H1 (cell line): Measurements from ENCODE around the gene ECI2. TPM values are rescaled to one million over a fixed set of nuclear protein-coding genes. Genes with fewer than 3 reads are reported as not detected.

Experiments used
- CTCF ChIA-PET: fragments of 300-600 bp; sonication (Branson Sonifier 250); formaldehyde crosslinking; loops from one replicate; lab custom pipeline; 2021; ENCODE audit not compliant: partially characterized antibody; lab: Charles Lee
- POLR2A ChIA-PET: fragments of 300-600 bp; sonication (Branson Sonifier 250); formaldehyde crosslinking; loops from one replicate; lab custom pipeline; 2021; ENCODE audit warnings: inconsistent platforms; ENCODE audit not compliant: partially characterized antibody; lab: Charles Lee
- DNase-seq, 2 experiments: peaks; one replicate each; pipeline versions ENCODE4 v3.0.0 to v3.0.0-alpha.2; 2010 to 2022; ENCODE audit warnings: low spot score in 2 of 2, low read depth in 1 of 2, mixed read lengths in 1 of 2
- FAIRE-seq: peaks from 2 replicates; lab custom pipeline; 2011; peaks lifted over from hg19 to GRCh38; lab: Jason Lieb, UNC
- H2AFZ ChIP-seq: 2 replicates; pipeline ENCODE4 v1.8.1; 2012; ENCODE audit warnings: low read length, inconsistent platforms
- H2AK5ac ChIP-seq: 2 replicates; pipeline ENCODE4 v1.6.1; 2013; ENCODE audit warnings: low read depth, low read length
- H2BK120ac ChIP-seq: replicated peaks from 2 replicates; pipeline ENCODE3; 2013; ENCODE audit warnings: low read depth, low read length, inconsistent platforms
- H2BK12ac ChIP-seq: 2 replicates; pipeline ENCODE4 v1.6.1; 2013; ENCODE audit warnings: low read depth, low read length
- H2BK15ac ChIP-seq: 2 replicates; pipeline ENCODE4 v1.6.1; 2013; ENCODE audit warnings: low read length
- H2BK20ac ChIP-seq: 2 replicates; pipeline ENCODE4 v1.6.1; 2013; ENCODE audit warnings: low read length
- H2BK5ac ChIP-seq: 2 replicates; pipeline ENCODE4 v1.6.1; 2013; ENCODE audit warnings: low read depth, low read length
- H3K14ac ChIP-seq: 2 replicates; pipeline ENCODE4 v1.6.1; 2013; ENCODE audit warnings: inconsistent platforms; ENCODE audit not compliant: insufficient read length
- H3K18ac ChIP-seq: 2 replicates; pipeline ENCODE4 v1.6.1; 2013; ENCODE audit warnings: low read length; ENCODE audit errors: extremely low read depth
- H3K23ac ChIP-seq: 2 replicates; pipeline ENCODE4 v1.6.1; 2013; ENCODE audit warnings: inconsistent platforms; ENCODE audit not compliant: insufficient read length
- H3K23me2 ChIP-seq: 2 replicates; pipeline ENCODE4 v1.6.1; 2013; ENCODE audit warnings: low read depth, low read length
- H3K27ac ChIP-seq: 2 replicates; pipeline ENCODE4 v1.6.1; 2011; ENCODE audit warnings: low read depth, low read length, inconsistent platforms
- H3K27me3 ChIP-seq, 4 experiments: replicated peaks in 1 of 4; 1 replicate in 1 of 4; 2 replicates in 3 of 4; pipeline versions ENCODE4 v1.6.1 to v1.8.1; 2011 to 2013; ENCODE audit warnings: low read length in 3 of 4, mild to moderate bottlenecking in 3 of 4, inconsistent platforms in 2 of 4, mixed read lengths in 2 of 4, moderate library complexity in 1 of 4; ENCODE audit not compliant: control insufficient read depth in 3 of 4, insufficient read depth in 3 of 4; ENCODE audit errors: extremely low read depth in 1 of 4
- H3K36me3 ChIP-seq, 4 experiments: 2 replicates each; pipeline versions ENCODE4 v1.6.1 to v1.8.1; 2011 to 2013; ENCODE audit warnings: mild to moderate bottlenecking in 4 of 4, low read length in 3 of 4, moderate library complexity in 2 of 4, control low read depth in 1 of 4, inconsistent platforms in 1 of 4; ENCODE audit not compliant: insufficient read depth in 4 of 4, control insufficient read depth in 2 of 4
- H3K4ac ChIP-seq: replicated peaks from 2 replicates; pipeline ENCODE3; 2013; ENCODE audit warnings: low read length, low read depth, mixed read lengths, inconsistent platforms; ENCODE audit not compliant: insufficient read length
- H3K4me1 ChIP-seq, 4 experiments: replicated peaks in 1 of 4; 1 replicate in 1 of 4; 2 replicates in 3 of 4; pipeline versions ENCODE4 v1.6.1 to v1.8.1; 2011 to 2013; ENCODE audit warnings: low read length in 3 of 4, inconsistent platforms in 2 of 4, mixed read lengths in 1 of 4; ENCODE audit not compliant: insufficient read depth in 4 of 4, control insufficient read depth in 3 of 4
- H3K4me2 ChIP-seq, 2 experiments: 2 replicates each; pipeline versions ENCODE4 v1.6.1 to v1.8.1; 2011 to 2013; ENCODE audit warnings: low read depth in 2 of 2, low read length in 2 of 2, control low read depth in 1 of 2, inconsistent platforms in 1 of 2, mild to moderate bottlenecking in 1 of 2; ENCODE audit not compliant: insufficient read depth in 1 of 2
- H3K4me3 ChIP-seq, 4 experiments: fragments of 200-600, 300-600 bp in 1 of 4; sonication (generic), shearing (Covaris generic), sonication (Bioruptor Twin) in 1 of 4; 2 replicates each; pipeline versions ENCODE4 v1.5.1 to v1.8.1; 2011 to 2016; ENCODE audit warnings: low read length in 4 of 4, low read depth in 3 of 4, control low read depth in 2 of 4, inconsistent platforms in 2 of 4, mild to moderate bottlenecking in 2 of 4, mixed read lengths in 1 of 4, moderate library complexity in 1 of 4; ENCODE audit not compliant: insufficient read depth in 2 of 4; ENCODE audit errors: extremely low read depth in 1 of 4
- H3K56ac ChIP-seq: replicated peaks from 2 replicates; pipeline ENCODE3; 2013; ENCODE audit warnings: low read depth, mild to moderate bottlenecking, mixed read lengths, low read length, inconsistent platforms; ENCODE audit not compliant: insufficient read length
- H3K79me1 ChIP-seq: 2 replicates; pipeline ENCODE4 v1.6.1; 2013; ENCODE audit warnings: low read depth, low read length, control low read depth
- H3K79me2 ChIP-seq, 2 experiments: 2 replicates each; pipeline versions ENCODE4 v1.6.1 to v1.8.1; 2012 to 2013; ENCODE audit warnings: low read length in 2 of 2, mild to moderate bottlenecking in 2 of 2, inconsistent platforms in 1 of 2; ENCODE audit not compliant: insufficient read depth in 2 of 2, control insufficient read depth in 1 of 2
- H3K9ac ChIP-seq, 4 experiments: replicated peaks in 1 of 4; 1 replicate in 1 of 4; 2 replicates in 3 of 4; pipeline versions ENCODE4 v1.6.1 to v1.8.1; 2011 to 2013; ENCODE audit warnings: low read depth in 3 of 4, low read length in 3 of 4, control low read depth in 2 of 4, mild to moderate bottlenecking in 2 of 4, moderate library complexity in 2 of 4, inconsistent platforms in 1 of 4; ENCODE audit errors: extremely low read depth in 1 of 4
- H3K9me3 ChIP-seq, 2 experiments: 2 replicates each; pipeline versions ENCODE4 v1.6.1 to v1.8.1; 2012 to 2013; ENCODE audit warnings: mild to moderate bottlenecking in 2 of 2, moderate library complexity in 2 of 2, control low read depth in 1 of 2, inconsistent platforms in 1 of 2, low read depth in 1 of 2, low read length in 1 of 2, mixed read lengths in 1 of 2; ENCODE audit not compliant: insufficient read depth in 2 of 2
- H4K20me1 ChIP-seq, 2 experiments: replicated peaks in 1 of 2; 2 replicates each; pipeline versions ENCODE3 to v1.8.1; 2011 to 2013; ENCODE audit warnings: inconsistent platforms in 2 of 2, low read length in 2 of 2, mild to moderate bottlenecking in 1 of 2; ENCODE audit not compliant: insufficient read depth in 2 of 2, control insufficient read depth in 1 of 2
- H4K5ac ChIP-seq: 2 replicates; pipeline ENCODE4 v1.6.1; 2013; ENCODE audit warnings: low read length, low read depth, mixed read lengths, inconsistent platforms; ENCODE audit not compliant: insufficient read length
- H4K8ac ChIP-seq: 2 replicates; pipeline ENCODE4 v1.8.0; 2013; ENCODE audit warnings: mild to moderate bottlenecking, moderate library complexity, low read length, inconsistent platforms; ENCODE audit not compliant: insufficient read depth; ENCODE audit errors: extremely low read depth
- H4K91ac ChIP-seq: replicated peaks from 2 replicates; pipeline ENCODE3; 2013; ENCODE audit warnings: low read length, mixed read lengths, inconsistent platforms; ENCODE audit not compliant: insufficient read length
- CBX8 ChIP-seq: fragments of 300-800, 300-1000 bp; sonication (generic); IDR thresholded peaks from 2 replicates; pipeline ENCODE4 v1.7.1; 2016; ENCODE audit warnings: low read depth, low read length, borderline replicate concordance
- CREB1 ChIP-seq: IDR thresholded peaks from 2 replicates; pipeline ENCODE4 v1.6.1; 2012; ENCODE audit warnings: inconsistent platforms
- GABPA ChIP-seq: IDR thresholded peaks from 2 replicates; pipeline ENCODE4 v1.6.1; 2011; ENCODE audit warnings: mild to moderate bottlenecking, low read length, moderate library complexity, borderline replicate concordance; ENCODE audit not compliant: insufficient read depth
- JUN ChIP-seq: IDR thresholded peaks from 2 replicates; pipeline ENCODE4 v1.6.1; 2011; ENCODE audit warnings: low read depth, mild to moderate bottlenecking, improper control_type of control experiment, low read length
- KDM1A ChIP-seq: fragments of 200-600, 300-600 bp; sonication (generic); IDR thresholded peaks from 2 replicates; pipeline ENCODE4 v1.7.1; 2016; ENCODE audit warnings: mild to moderate bottlenecking, low read length, borderline replicate concordance
- KDM4A ChIP-seq: IDR thresholded peaks from one replicate; pipeline ENCODE4 v1.7.1; 2012; ENCODE audit warnings: low read depth, mild to moderate bottlenecking, moderate library complexity, low read length, inconsistent platforms; ENCODE audit not compliant: severe bottlenecking
- SIRT6 ChIP-seq: IDR thresholded peaks from one replicate; pipeline ENCODE4 v1.7.1; 2012; ENCODE audit warnings: low read length, inconsistent platforms
- TAF7 ChIP-seq: optimal IDR thresholded peaks from 2 replicates; pipeline ENCODE3; 2011; ENCODE audit warnings: low read depth, mild to moderate bottlenecking, inconsistent platforms, low read length, moderate library complexity, borderline replicate concordance
- TBP ChIP-seq: IDR thresholded peaks from 2 replicates; pipeline ENCODE4 v1.6.1; 2011; ENCODE audit warnings: low read depth, low read length, improper control_type of control experiment
- TCF12 ChIP-seq: IDR thresholded peaks from 2 replicates; pipeline ENCODE4 v1.6.1; 2011; ENCODE audit warnings: low read depth, mild to moderate bottlenecking, low read length
- YY1 ChIP-seq: IDR thresholded peaks from 2 replicates; pipeline ENCODE4 v1.6.1; 2011; ENCODE audit warnings: low read depth, mild to moderate bottlenecking, low read length
- WGBS, 2 experiments: shearing (Covaris generic) in 1 of 2; methylation state at CpG; one replicate each; pipeline versions ENCODE4 v1.1.6 to v1.1.7; 2013 to 2015; ENCODE audit warnings: low lambda C conversion rate in 2 of 2, mixed read lengths in 2 of 2, inconsistent platforms in 1 of 2, low coverage in 1 of 2, missing lambda C conversion rate in 1 of 2; ENCODE audit not compliant: insufficient replicate concordance in 2 of 2, insufficient coverage in 1 of 2, insufficient read length in 1 of 2; ENCODE audit errors: extremely low coverage in 1 of 2, missing lambda C conversion rate in 1 of 2; 5-methylcytosine and 5-hydroxymethylcytosine counted together
- polyA plus RNA-seq, 7 experiments: library from polyadenylated mRNA; depleted of rRNA in 3 of 7; stranded (reverse) in 5 of 7; unstranded in 2 of 7; fragments of >200 nt in 5 of 7; fragments of 200-250 nt in 2 of 7; gene quantifications; 1 replicate in 5 of 7; 2 replicates in 1 of 7; 4 replicates in 1 of 7; pipeline versions ENCODE4 v1.2.1 to v1.2.3, GENCODE V29; 2011 to 2013; ENCODE audit warnings: missing spikeins in 2 of 7, mixed read lengths in 2 of 7
- total RNA-seq: library from RNA; stranded (reverse); fragmentation: NEBNext Ultra II Directional; extraction: Animal tissue kit (Norgen Biotek cat#: 25700); gene quantifications from 2 replicates; pipeline ENCODE4 v1.2.1, GENCODE V29; 2021
- TF ChIP-seq, protein P1 (sequence below), 3 experiments: IDR thresholded peaks; 1 replicate in 2 of 3; 2 replicates in 1 of 3; pipeline versions ENCODE4 v1.5.1 to v1.6.1; 2011; ENCODE audit warnings: low read length in 3 of 3, mild to moderate bottlenecking in 3 of 3, inconsistent platforms in 2 of 3, low read depth in 1 of 3, moderate library complexity in 1 of 3; ENCODE audit not compliant: insufficient read depth in 1 of 3; ENCODE audit errors: control extremely low read depth in 1 of 3

ECI2 gene
- total and polyA plus RNA-seq, 2 of the 8 experiments (the other 6 are each of a cell fraction or from before 2014, with no cell fraction given) = 40.4 to 70.8 TPM

DNA sequence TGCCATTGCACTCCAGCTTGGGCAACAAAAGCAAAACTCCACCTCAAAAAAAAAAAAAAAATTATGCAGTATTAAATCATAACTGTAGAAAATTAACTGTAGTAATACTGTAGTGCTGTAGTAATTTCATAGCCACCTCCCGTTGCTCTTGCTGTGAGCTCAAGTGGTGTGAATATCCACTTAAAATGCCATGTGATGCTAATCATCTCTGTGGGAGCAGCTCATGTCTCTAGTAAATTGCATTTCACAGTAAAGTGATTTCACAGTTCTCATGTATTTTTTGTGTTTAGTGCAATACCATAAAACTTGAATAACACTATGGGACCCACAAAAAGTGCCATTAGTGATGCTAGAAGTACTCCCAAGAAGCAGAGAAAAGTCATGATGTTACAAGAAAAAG, 42.1 kb downstream of the ECI2 start:
- no peaks in the 10 kb centered on the region for H3K79me2 ChIP-seq
- no peak overlapping the region for H2BK15ac ChIP-seq
- H2AFZ ChIP-seq = no peak overlapping the region
- WGBS, 2 experiments = 81% methylated on average over 1 of the region's 1 CpG; no CpG with 5 or more reads in 1 of the 2 experiments
- H3K4ac ChIP-seq = no peak overlapping the region
- no peak overlapping the region for H3K9ac ChIP-seq
- H3K27me3 ChIP-seq = no peaks in the 10 kb centered on the region
- H3K27ac ChIP-seq = no peak overlapping the region
- no peak overlapping the region for H2BK20ac ChIP-seq
- FAIRE-seq = no peak
- no peak overlapping the region for H4K8ac ChIP-seq
- H4K5ac ChIP-seq = no peak overlapping the region
- H3K14ac ChIP-seq = no peak overlapping the region
- H3K36me3 ChIP-seq = no peaks in the 10 kb centered on the region
- no peak overlapping the region for H3K4me3 ChIP-seq
- no peak overlapping the region for H2AK5ac ChIP-seq
- H3K23ac ChIP-seq = no peak overlapping the region
- H4K91ac ChIP-seq = no peak overlapping the region
- no peak overlapping the region for H3K18ac ChIP-seq
- no peaks in the 10 kb centered on the region for H3K4me1 ChIP-seq
- no peak for DNase-seq
- no peaks in the 10 kb centered on the region for H4K20me1 ChIP-seq
- no peak overlapping the region for H3K56ac ChIP-seq
- no peak overlapping the region for H2BK12ac ChIP-seq
- H3K79me1 ChIP-seq = no peaks in the 10 kb centered on the region
- H3K4me2 ChIP-seq = no peak overlapping the region
- no peak overlapping the region for H2BK5ac ChIP-seq
- H3K23me2 ChIP-seq = no peaks in the 10 kb centered on the region
- ChIA-PET CTCF (interaction anchor here (0.6 to 1.2 kb wide), 4 partner anchors 19 to 117 kb away, joined by 3 to 6 read pairs (median 4); no protein-coding TSS in a partner anchor), POLR2A (no interaction called here)
- H3K9me3 ChIP-seq = no peaks in the 10 kb centered on the region
- no peak overlapping the region for H2BK120ac ChIP-seq
- no peak for TF ChIP-seq KDM1A
- TF ChIP-seq CBX8 = no peak
- TF ChIP-seq TBP = no peak
- no peak for TF ChIP-seq KDM4A
- no peak for TF ChIP-seq CREB1
- no peak for TF ChIP-seq YY1
- TF ChIP-seq JUN = no peak
- no peak for TF ChIP-seq TAF7
- no peak for TF ChIP-seq GABPA
- no peak for TF ChIP-seq TCF12
- TF ChIP-seq SIRT6 = no peak
- TF ChIP-seq, protein P1, sequence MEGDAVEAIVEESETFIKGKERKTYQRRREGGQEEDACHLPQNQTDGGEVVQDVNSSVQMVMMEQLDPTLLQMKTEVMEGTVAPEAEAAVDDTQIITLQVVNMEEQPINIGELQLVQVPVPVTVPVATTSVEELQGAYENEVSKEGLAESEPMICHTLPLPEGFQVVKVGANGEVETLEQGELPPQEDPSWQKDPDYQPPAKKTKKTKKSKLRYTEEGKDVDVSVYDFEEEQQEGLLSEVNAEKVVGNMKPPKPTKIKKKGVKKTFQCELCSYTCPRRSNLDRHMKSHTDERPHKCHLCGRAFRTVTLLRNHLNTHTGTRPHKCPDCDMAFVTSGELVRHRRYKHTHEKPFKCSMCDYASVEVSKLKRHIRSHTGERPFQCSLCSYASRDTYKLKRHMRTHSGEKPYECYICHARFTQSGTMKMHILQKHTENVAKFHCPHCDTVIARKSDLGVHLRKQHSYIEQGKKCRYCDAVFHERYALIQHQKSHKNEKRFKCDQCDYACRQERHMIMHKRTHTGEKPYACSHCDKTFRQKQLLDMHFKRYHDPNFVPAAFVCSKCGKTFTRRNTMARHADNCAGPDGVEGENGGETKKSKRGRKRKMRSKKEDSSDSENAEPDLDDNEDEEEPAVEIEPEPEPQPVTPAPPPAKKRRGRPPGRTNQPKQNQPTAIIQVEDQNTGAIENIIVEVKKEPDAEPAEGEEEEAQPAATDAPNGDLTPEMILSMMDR (IDR thresholded peaks at IDR 0.05; ENCODE audit: control extremely low read depth in 1 of 3, insufficient read depth in 1 of 3, low read depth in 1 of 3, low read length in 3 of 3) = no peak
